ENCODE data around the gene NFIC.

Gene NFIC

GRCh38 chr19:3403489-3404323, 37.3 kb downstream of the NFIC start:
- H3K4me1 Mint-ChIP-seq (ENCODE audit: low read depth): no peaks in the 10 kb centered on the region
- H3K27ac Mint-ChIP-seq: no peak overlapping the region
- no peak overlapping the region for H3K4me3 Mint-ChIP-seq
- H3K9me3 Mint-ChIP-seq: no peaks in the 10 kb centered on the region
- peaks cover 5% of the 10 kb centered on the region for H3K36me3 Mint-ChIP-seq (ENCODE audit: low read depth)
- no peaks in the 10 kb centered on the region for H3K27me3 Mint-ChIP-seq

GRCh38 chr19:3404324-3405260, 38.2 kb downstream of the NFIC start:
- Mint-ChIP-seq H3K27ac (no peak overlapping the region), H3K4me1 (ENCODE audit: low read depth) (no peaks in the 10 kb centered on the region), H3K27me3 (no peaks in the 10 kb centered on the region), H3K9me3 (no peaks in the 10 kb centered on the region), H3K4me3 (no peak overlapping the region), H3K36me3 (ENCODE audit: low read depth) (peaks cover 8% of the 10 kb centered on the region)

GRCh38 chr19:3405261-3405653, 38.9 kb downstream of the NFIC start:
- Mint-ChIP-seq H3K4me3 (no peak overlapping the region), H3K4me1 (ENCODE audit: low read depth) (no peaks in the 10 kb centered on the region), H3K9me3 (no peaks in the 10 kb centered on the region), H3K27me3 (no peaks in the 10 kb centered on the region), H3K36me3 (ENCODE audit: low read depth) (peaks cover 8% of the 10 kb centered on the region), H3K27ac (no peak overlapping the region)

GRCh38 chr19:3406571-3407111, 40.3 kb downstream of the NFIC start:
- no peaks in the 10 kb centered on the region for H3K9me3 Mint-ChIP-seq
- H3K27ac Mint-ChIP-seq: no peak overlapping the region
- no peak overlapping the region for H3K4me3 Mint-ChIP-seq
- peaks cover 8% of the 10 kb centered on the region for H3K36me3 Mint-ChIP-seq (ENCODE audit: low read depth)
- H3K4me1 Mint-ChIP-seq (ENCODE audit: low read depth): no peaks in the 10 kb centered on the region
- H3K27me3 Mint-ChIP-seq: no peaks in the 10 kb centered on the region

GRCh38 chr19:3407556-3408516, 41.5 kb downstream of the NFIC start:
- Mint-ChIP-seq H3K4me3 (no peak overlapping the region), H3K27ac (no peak overlapping the region), H3K4me1 (ENCODE audit: low read depth) (no peaks in the 10 kb centered on the region), H3K36me3 (ENCODE audit: low read depth) (peaks cover 3% of the 10 kb centered on the region), H3K27me3 (no peaks in the 10 kb centered on the region), H3K9me3 (no peaks in the 10 kb centered on the region)

- Mint-ChIP-seq H3K4me3 (no peak overlapping the region), H3K27me3 (no peaks in the 10 kb centered on the region)
These were observed 42.6 kb downstream of the NFIC start for GRCh38 chr19:3408996-3409345.

GRCh38 chr19:3409346-3410064, 43.1 kb downstream of the NFIC start:
- H3K36me3 Mint-ChIP-seq (ENCODE audit: low read depth): peaks cover 3% of the 10 kb centered on the region
- H3K27ac Mint-ChIP-seq: no peak overlapping the region
- H3K27me3 Mint-ChIP-seq: no peaks in the 10 kb centered on the region
- no peaks in the 10 kb centered on the region for H3K9me3 Mint-ChIP-seq
- no peak overlapping the region for H3K4me3 Mint-ChIP-seq
- H3K4me1 Mint-ChIP-seq (ENCODE audit: low read depth): no peaks in the 10 kb centered on the region

More at GRCh38 chr19:3408996-3409345, 42.6 kb downstream of the NFIC start:
- H3K4me1 Mint-ChIP-seq (ENCODE audit: low read depth): no peaks in the 10 kb centered on the region
- no peak overlapping the region for H3K27ac Mint-ChIP-seq
- peaks cover 3% of the 10 kb centered on the region for H3K36me3 Mint-ChIP-seq (ENCODE audit: low read depth)
- H3K9me3 Mint-ChIP-seq: no peaks in the 10 kb centered on the region

GRCh38 chr19:3411636-3412035, 45.3 kb downstream of the NFIC start:
- Mint-ChIP-seq H3K36me3 (ENCODE audit: low read depth) (peaks cover 3% of the 10 kb centered on the region), H3K9me3 (no peaks in the 10 kb centered on the region), H3K4me1 (ENCODE audit: low read depth) (no peaks in the 10 kb centered on the region), H3K4me3 (no peak overlapping the region), H3K27ac (no peak overlapping the region), H3K27me3 (no peaks in the 10 kb centered on the region)

- no peak overlapping the region for H3K27ac Mint-ChIP-seq
- H3K9me3 Mint-ChIP-seq: no peaks in the 10 kb centered on the region
- no peaks in the 10 kb centered on the region for H3K27me3 Mint-ChIP-seq
- peaks cover 3% of the 10 kb centered on the region for H3K36me3 Mint-ChIP-seq (ENCODE audit: low read depth)
- no peaks in the 10 kb centered on the region for H3K4me1 Mint-ChIP-seq (ENCODE audit: low read depth)
- no peak overlapping the region for H3K4me3 Mint-ChIP-seq
These were observed 45.7 kb downstream of the NFIC start for GRCh38 chr19:3412066-3412465.

GRCh38 chr19:3413796-3414327, 47.5 kb downstream of the NFIC start:
- no peaks in the 10 kb centered on the region for H3K4me1 Mint-ChIP-seq (ENCODE audit: low read depth)
- H3K9me3 Mint-ChIP-seq: no peaks in the 10 kb centered on the region
- no peaks in the 10 kb centered on the region for H3K27me3 Mint-ChIP-seq
- H3K4me3 Mint-ChIP-seq: no peak overlapping the region
- peaks cover 3% of the 10 kb centered on the region for H3K36me3 Mint-ChIP-seq (ENCODE audit: low read depth)
- H3K27ac Mint-ChIP-seq: no peak overlapping the region

GRCh38 chr19:3415695-3416094, 49.3 kb downstream of the NFIC start:
- H3K27ac Mint-ChIP-seq: no peak overlapping the region
- H3K4me1 Mint-ChIP-seq (ENCODE audit: low read depth): no peaks in the 10 kb centered on the region
- H3K36me3 Mint-ChIP-seq (ENCODE audit: low read depth): no peaks in the 10 kb centered on the region
- H3K27me3 Mint-ChIP-seq: no peaks in the 10 kb centered on the region
- H3K4me3 Mint-ChIP-seq: no peak overlapping the region
- H3K9me3 Mint-ChIP-seq: no peaks in the 10 kb centered on the region

- Mint-ChIP-seq H3K4me3 (no peak overlapping the region), H3K27me3 (no peaks in the 10 kb centered on the region), H3K36me3 (ENCODE audit: low read depth) (no peaks in the 10 kb centered on the region), H3K27ac (no peak overlapping the region), H3K9me3 (no peaks in the 10 kb centered on the region), H3K4me1 (ENCODE audit: low read depth) (no peaks in the 10 kb centered on the region)
These were observed 53.9 kb downstream of the NFIC start for GRCh38 chr19:3420244-3420755.

GRCh38 chr19:3420909-3421619, 54.7 kb downstream of the NFIC start:
- Mint-ChIP-seq H3K9me3 (no peaks in the 10 kb centered on the region), H3K27ac (no peak overlapping the region), H3K36me3 (ENCODE audit: low read depth) (no peaks in the 10 kb centered on the region), H3K4me1 (ENCODE audit: low read depth) (no peaks in the 10 kb centered on the region), H3K4me3 (no peak overlapping the region), H3K27me3 (no peaks in the 10 kb centered on the region)
